T-helper 1 cell treated with Interleukin-12 subunit alpha and Interleukin-12 subunit beta and Interleukin-4 antibody, amounts not matched to agents 30 ng/mL and 1 ng/mL, for 36 hours (primary cell): ENCODE data around the gene ST14. TPM values are rescaled to one million over a fixed set of nuclear protein-coding genes. Genes with fewer than 3 reads are reported as not detected.

ENCODE experiments used
- intact Hi-C: fragments of 100-400 bp; cut with micrococcal nuclease; formaldehyde crosslinking; loops from one replicate; pipeline ENCODE4 v1.15.1; 2024
- total RNA-seq: library from RNA; stranded (reverse); gene quantifications from 2 replicates; pipeline ENCODE4 v1.2.3, GENCODE V29; 2022

The ST14 gene
- total RNA-seq, 1 donor from 2014 or later: not detected

DNA sequence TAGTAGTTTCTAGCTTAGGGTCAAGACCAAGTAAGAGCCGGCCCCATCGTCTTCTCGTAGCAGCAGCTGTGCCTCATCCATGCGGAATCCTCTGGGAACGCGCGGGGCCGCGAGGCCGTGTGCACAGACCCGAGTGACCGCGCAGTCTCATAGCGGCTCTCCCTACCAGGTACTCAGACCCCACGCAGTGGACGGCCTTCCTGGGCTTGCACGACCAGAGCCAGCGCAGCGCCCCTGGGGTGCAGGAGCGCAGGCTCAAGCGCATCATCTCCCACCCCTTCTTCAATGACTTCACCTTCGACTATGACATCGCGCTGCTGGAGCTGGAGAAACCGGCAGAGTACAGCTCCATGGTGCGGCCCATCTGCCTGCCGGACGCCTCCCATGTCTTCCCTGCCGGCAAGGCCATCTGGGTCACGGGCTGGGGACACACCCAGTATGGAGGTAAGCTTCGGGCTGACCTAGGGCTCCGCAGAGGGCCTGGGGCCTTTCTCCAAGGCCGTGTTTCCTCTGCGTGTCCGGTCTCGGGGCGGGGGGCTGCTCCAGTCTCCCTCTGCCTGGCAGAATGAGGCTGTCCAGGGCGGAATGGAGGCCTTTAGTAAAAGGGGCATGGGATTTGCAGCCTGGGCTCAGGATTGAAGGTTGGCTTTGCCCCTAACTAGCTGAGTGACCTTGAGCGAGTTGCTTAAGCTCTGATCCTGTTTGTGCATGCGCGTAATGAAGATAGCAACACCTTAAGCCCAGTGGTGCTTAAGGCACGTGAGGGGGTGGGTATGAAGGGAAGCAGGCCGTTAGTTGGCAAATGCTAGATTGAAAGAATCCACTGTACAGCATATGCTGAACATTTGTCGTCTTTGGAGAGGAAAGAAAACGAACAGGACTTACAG, 48.9 kb downstream of the ST14 start:
- intact Hi-C loops: no loop called here

- intact Hi-C loops: no loop called here
Observed at GRCh38 chr11:130209128-130209932, 49.7 kb downstream of the ST14 start.

DNA sequence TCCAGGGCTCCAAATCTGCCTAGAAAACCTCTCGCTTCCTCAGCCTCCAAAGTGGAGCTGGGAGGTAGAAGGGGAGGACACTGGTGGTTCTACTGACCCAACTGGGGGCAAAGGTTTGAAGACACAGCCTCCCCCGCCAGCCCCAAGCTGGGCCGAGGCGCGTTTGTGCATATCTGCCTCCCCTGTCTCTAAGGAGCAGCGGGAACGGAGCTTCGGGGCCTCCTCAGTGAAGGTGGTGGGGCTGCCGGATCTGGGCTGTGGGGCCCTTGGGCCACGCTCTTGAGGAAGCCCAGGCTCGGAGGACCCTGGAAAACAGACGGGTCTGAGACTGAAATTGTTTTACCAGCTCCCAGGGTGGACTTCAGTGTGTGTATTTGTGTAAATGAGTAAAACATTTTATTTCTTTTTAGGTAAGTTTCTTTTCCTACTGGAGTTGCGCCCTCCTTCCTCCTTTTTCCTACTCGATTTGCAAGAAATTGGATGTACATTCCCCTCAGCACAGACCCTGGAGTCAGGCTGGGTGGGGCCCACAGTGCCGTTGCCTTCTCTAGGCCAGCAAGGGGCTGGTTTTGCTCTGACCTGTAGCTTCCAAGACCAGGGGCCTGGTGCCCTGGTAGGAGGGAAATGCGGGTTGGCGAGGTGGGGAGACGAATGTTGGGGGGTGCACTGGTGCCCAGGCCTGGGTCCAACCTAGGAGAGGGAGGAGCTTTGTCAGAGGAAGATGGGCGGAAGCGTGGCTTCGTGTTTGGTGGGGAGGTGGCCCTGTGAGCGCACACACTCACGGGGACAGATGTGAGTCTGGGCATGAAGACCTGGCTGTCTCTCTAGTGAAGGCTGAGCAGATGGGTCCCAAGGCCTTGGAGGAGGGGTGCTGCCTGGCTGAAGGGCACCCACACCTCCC, 50.6 kb downstream of the ST14 start:
- intact Hi-C loops: loop anchor here (5.0 kb wide), 1 partner anchor 423 kb away; no protein-coding TSS in a partner anchor

DNA sequence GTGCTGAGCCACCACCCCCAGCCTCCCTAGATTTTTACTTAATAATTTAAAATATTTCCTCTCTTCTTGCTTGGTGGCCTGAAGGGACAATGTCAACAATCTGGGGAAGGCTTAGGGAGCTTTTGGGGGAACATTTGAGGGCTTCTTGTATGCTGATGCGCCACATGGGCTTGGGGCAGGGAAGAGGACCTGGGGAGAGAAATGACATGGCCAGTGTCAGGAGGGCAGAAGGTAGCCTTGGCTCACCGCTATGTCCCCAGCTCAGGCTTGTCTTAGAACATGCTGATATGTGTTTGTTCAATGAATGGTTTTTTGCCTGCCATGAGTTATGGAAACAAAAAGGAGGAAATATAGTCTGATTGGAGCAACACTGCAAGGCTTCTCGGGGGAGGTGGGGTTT, 51.6 kb downstream of the ST14 start:
- intact Hi-C loops: loop anchor here (5.0 kb wide), 1 partner anchor 424 kb away; no protein-coding TSS in a partner anchor

- intact Hi-C loops: loop anchor here (5.0 kb wide), 1 partner anchor 425 kb away; no protein-coding TSS in a partner anchor
Observed at GRCh38 chr11:130211781-130212401, 52.3 kb downstream of the ST14 start.

GRCh38 chr11:130212431-130212961, 52.9 kb downstream of the ST14 start:
- intact Hi-C loops: loop anchor here (5.0 kb wide), 1 partner anchor 425 kb away; no protein-coding TSS in a partner anchor

DNA sequence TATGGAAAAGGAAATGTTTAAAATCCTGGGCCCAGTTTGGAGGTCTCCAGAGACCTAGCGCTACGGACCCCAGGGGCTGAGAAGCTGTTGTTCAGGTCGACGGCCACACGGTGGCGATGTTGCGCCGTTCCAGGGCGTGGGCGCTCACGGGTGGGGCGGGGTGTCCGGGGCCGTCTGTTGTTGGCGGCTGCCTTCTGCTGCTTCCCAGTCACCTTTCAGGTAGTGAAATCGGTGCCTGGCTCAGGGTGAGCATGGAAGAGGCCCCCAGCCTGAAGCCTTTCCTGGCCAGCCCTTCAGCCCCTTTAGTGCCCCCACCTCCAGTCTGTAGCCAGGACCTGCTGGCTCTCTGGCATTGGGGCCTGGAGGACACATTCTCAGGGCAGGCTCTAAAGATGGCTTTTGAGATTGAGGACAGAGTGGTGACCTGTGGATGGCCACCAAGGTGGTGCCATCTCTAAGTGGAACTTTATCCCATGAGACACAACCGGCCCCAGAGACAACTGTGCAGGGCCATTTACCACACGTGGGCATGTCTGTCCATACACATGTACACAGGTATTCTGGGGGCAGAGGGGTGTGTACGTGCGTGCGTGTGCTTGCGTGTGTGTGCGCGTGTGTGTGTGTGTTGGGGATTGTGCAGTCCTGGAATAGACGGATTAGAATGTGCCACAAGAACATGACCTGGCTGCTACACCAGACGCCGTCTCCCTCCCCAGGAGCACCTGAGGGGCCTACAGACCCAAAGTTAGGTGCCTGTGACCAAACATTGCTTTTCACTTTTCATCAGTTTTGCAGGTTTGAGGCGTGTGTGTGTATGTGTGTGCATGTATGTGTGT, 53.8 kb downstream of the ST14 start:
- intact Hi-C loops: loop anchor here (1.0 to 5.0 kb wide), 9 partner anchors 30 to 681 kb away; no protein-coding TSS in a partner anchor

- intact Hi-C loops: loop anchor here (1.0 to 5.0 kb wide), 9 partner anchors 29 to 680 kb away; no protein-coding TSS in a partner anchor
Observed at GRCh38 chr11:130213979-130214281, 54.3 kb downstream of the ST14 start.

DNA sequence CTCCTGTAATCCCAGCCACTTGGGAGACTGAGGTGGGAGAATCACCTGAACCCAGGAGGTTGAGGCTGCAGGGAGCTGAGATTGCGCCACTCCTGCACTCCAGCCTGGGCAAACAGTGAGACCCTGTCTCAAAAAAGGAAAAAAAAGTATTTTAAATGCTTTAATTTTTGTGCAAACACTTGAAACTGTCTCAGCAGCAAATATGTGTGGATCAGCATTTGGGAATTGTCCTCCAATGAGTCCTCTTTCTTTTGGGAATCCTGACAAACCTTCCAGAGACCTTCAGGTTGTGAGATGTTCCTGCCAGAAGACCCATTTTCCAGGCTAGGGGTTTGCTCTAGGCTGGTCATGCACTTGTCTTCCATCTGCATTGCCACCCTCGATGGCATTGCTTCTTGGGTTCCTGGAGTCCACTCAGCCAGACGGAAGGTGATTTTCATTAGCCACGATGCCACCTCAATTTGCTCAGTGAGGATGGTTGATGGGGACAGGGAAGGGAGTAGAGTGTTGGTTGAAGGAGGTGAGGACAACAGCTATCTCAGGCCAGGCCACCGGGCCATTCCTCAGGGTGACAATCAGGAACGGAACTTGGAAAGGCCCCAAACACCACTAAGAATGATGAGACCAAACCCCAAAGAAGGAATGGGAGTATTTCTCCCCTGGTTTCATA, 55.4 kb downstream of the ST14 start:
- intact Hi-C loops: loop anchor here (5.0 kb wide), 1 partner anchor 428 kb away; no protein-coding TSS in a partner anchor

DNA sequence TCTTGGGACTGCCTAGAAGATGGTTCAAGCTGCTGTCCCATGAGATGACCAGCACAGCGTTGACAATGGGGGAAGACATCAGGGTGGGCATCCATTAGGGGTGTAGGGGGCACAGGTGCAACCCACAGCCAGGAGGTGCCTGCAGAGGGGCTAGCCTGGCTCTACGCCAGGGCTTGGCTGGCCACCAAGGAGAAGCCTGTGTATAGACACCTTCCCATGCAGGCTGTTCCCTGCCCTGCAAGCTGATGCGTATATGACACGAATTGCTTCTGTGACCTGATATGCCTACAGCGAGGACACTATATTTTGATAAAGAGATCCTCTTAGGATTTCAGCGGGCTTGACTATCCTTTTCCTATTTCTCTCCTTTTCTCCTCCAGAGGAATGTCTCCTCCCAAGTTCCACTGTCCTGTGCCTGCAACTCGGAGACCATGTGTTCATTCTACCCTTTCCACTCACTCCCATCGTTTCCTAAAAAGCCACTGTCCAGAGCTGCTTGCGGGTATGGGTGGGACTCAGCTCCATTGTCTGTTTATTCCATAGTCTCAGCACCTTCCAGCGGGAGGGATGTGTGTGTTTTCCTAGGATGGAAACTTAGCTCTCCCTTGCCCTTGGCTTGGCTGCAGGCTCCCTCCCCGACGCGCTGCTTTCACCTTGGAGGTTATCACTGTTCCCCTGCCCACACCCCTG, 56.1 kb downstream of the ST14 start:
- intact Hi-C loops: no loop called here

GRCh38 chr11:130216221-130216550, 56.6 kb downstream of the ST14 start:
- intact Hi-C loops: no loop called here

- intact Hi-C loops: no loop called here
Observed at GRCh38 chr11:130216591-130217132, 57.1 kb downstream of the ST14 start.

GRCh38 chr11:130217133-130218031, 57.8 kb downstream of the ST14 start:
- intact Hi-C loops: no loop called here

DNA sequence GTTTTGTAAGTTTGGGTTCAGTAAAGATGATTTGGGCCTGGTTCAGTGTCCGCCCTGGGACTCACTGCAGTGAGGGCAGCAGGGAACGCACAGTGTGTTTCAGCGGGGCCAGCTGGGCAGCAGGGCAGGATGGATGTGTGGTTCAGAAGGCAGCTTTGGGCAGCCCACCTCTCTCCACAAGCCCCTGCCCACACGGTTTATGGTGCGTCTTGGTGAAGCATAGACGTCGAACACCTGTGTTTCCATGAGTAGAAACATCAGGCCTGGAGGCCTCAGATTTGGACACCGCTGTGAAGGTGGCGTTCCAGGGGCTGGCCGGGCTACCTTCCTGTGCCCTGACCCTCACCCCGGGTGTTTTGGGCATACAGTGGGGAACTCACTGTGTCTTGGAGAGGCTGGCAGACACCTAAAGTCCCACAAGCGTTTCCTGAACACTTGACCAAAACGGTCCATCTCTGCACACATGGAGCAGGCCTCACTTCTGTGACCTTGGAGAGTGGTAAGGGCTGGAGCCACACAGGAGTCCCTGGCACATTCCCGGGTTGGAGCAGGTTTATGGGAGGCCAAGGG, 59.0 kb downstream of the ST14 start:
- intact Hi-C loops: no loop called here

- intact Hi-C loops: no loop called here
Observed at GRCh38 chr11:130219148-130219547, 59.6 kb downstream of the ST14 start.

DNA sequence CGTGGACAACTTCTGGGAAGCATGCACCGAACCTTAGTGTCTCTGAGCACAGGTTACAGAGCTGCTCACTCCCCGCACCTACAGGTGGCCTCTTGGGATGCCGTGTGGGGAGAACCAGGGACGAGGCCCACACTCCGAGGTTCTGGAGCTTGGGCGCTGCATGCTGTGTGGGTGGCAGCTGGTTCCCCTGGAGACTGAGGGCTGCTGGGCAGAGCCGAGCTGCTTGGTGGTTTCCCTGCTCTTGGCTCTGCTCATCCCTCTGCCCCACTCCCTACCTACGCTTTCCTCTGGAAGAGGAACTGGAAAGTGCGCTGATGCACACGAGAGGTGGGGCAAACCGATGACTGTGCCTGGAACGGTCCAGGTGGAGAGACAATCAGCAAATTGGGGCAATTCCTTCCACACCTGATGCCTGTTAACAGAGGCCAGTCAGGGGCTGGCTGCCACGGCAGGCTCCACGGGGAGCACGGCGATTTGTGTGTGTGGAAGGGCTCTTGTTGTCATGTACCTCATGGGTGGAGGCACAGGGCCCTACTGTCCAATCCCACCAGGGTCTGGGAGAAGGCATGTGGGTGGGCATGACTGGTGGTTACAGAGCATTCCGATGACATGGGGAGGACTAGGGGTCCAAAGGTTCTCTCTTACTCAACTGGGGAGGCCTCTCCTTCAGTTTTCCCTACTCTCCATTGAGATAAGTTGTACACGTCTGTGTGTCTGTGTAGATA, 60.9 kb downstream of the ST14 start:
- intact Hi-C loops: no loop called here
